ENCODE measurements around the gene DDX11.
"Not testable (repeated sequence)": the region's sequence is repeated elsewhere in the genome, so short reads cannot be mapped to it uniquely, and the experiment has no call there.

Gene DDX11

DNA sequence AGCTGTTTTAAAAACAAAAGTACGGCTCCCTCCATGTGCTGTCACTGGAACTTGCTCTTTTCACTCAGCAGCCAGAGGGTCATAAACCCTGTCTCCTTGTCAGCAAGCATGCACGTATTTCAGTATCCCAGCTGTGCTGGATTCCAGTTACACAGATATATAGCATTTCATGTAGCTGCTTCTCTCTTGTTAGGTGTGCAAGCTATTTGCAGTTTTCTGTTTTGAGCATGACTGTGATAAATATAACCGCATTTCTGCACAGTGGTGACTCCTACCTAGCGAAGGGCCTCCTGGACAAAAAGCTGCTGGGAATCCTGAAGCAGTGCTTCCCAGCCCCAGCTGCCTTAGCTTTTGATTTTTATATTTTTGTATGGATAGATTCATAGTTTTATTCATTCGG lies 24.7 kb downstream of the DDX11 start:
- H3K27me3 ChIP-seq (replicated peaks in 2 of 5; ENCODE audit: control insufficient read depth in 4 of 5, insufficient read depth in 5 of 5, low read length in 4 of 5); CTCF ChIA-PET; H3K4me3 ChIP-seq (ENCODE audit: control insufficient read depth in 1 of 7, extremely low read depth in 1 of 7, insufficient read depth in 4 of 7, low read depth in 2 of 7, low read length in 6 of 7); H3K9me3 ChIP-seq (ENCODE audit: control extremely low read depth in 1 of 5, control insufficient read depth in 4 of 5, insufficient read depth in 2 of 5, low read depth in 1 of 5, low read length in 4 of 5); H3K4me1 ChIP-seq (ENCODE audit: control extremely low read depth in 1 of 4, control insufficient read depth in 4 of 4, insufficient read depth in 4 of 4, low read length in 3 of 4); DNase-seq; POLR2A ChIA-PET; H3K27ac ChIP-seq (ENCODE audit: insufficient read depth in 1 of 2, low read depth in 1 of 2, low read length in 2 of 2, poor library complexity in 1 of 2, severe bottlenecking in 2 of 2): not testable (repeated sequence)
- H3K36me3 ChIP-seq (ENCODE audit: control insufficient read depth in 4 of 4, insufficient read depth in 4 of 4, low read length in 3 of 4): peaks cover 0 to 50% (median 15%) of the 10 kb centered on the region in 4 experiments
- 100% methylated on average over 2 of the region's 5 CpGs for WGBS (ENCODE audit: insufficient coverage)

GRCh38 chr12:31098771-31099170 lies 25.1 kb downstream of the DDX11 start:
- H3K27ac ChIP-seq (ENCODE audit: insufficient read depth in 1 of 2, low read depth in 1 of 2, low read length in 2 of 2, poor library complexity in 1 of 2, severe bottlenecking in 2 of 2); DNase-seq; POLR2A ChIA-PET; H3K4me1 ChIP-seq (ENCODE audit: control extremely low read depth in 1 of 4, control insufficient read depth in 4 of 4, insufficient read depth in 4 of 4, low read length in 3 of 4); H3K4me3 ChIP-seq (ENCODE audit: control insufficient read depth in 1 of 7, extremely low read depth in 1 of 7, insufficient read depth in 4 of 7, low read depth in 2 of 7, low read length in 6 of 7); H3K27me3 ChIP-seq (replicated peaks in 2 of 5; ENCODE audit: control insufficient read depth in 4 of 5, insufficient read depth in 5 of 5, low read length in 4 of 5); CTCF ChIA-PET; H3K9me3 ChIP-seq (ENCODE audit: control extremely low read depth in 1 of 5, control insufficient read depth in 4 of 5, insufficient read depth in 2 of 5, low read depth in 1 of 5, low read length in 4 of 5): not testable (repeated sequence)
- WGBS (ENCODE audit: insufficient coverage): 100% methylated on average over 4 of the region's 9 CpGs
- H3K36me3 ChIP-seq (ENCODE audit: control insufficient read depth in 4 of 4, insufficient read depth in 4 of 4, low read length in 3 of 4): peaks cover 0 to 54% (median 15%) of the 10 kb centered on the region in 4 experiments

DNA sequence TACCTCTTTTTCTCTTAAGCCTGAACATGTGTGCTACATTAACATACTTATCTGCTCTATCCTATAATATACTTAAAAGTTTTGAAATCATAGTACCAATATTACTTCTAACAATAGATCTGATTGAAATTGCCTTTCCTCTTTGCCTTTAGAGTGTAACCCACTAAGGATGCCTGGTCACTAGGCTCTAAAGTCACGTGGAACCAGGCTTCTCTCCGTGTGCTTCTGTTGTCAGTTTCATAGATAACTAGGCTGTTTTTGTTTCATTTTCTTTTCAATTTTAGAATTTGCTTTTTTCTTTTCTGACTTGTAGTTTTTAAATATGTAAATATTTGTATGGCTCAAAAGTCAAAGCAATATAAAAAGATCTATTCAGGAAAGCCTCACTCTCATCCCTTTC lies 25.8 kb downstream of the DDX11 start:
- H3K27me3 ChIP-seq (replicated peaks in 2 of 5; ENCODE audit: control insufficient read depth in 4 of 5, insufficient read depth in 5 of 5, low read length in 4 of 5); POLR2A ChIA-PET; DNase-seq; H3K4me1 ChIP-seq (ENCODE audit: control extremely low read depth in 1 of 4, control insufficient read depth in 4 of 4, insufficient read depth in 4 of 4, low read length in 3 of 4); H3K27ac ChIP-seq (ENCODE audit: insufficient read depth in 1 of 2, low read depth in 1 of 2, low read length in 2 of 2, poor library complexity in 1 of 2, severe bottlenecking in 2 of 2); CTCF ChIA-PET; H3K9me3 ChIP-seq (ENCODE audit: control extremely low read depth in 1 of 5, control insufficient read depth in 4 of 5, insufficient read depth in 2 of 5, low read depth in 1 of 5, low read length in 4 of 5); H3K4me3 ChIP-seq (ENCODE audit: control insufficient read depth in 1 of 7, extremely low read depth in 1 of 7, insufficient read depth in 4 of 7, low read depth in 2 of 7, low read length in 6 of 7): not testable (repeated sequence)
- peaks cover 0 to 54% (median 15%) of the 10 kb centered on the region in 4 experiments for H3K36me3 ChIP-seq (ENCODE audit: control insufficient read depth in 4 of 4, insufficient read depth in 4 of 4, low read length in 3 of 4)
- WGBS (ENCODE audit: insufficient coverage): no CpG with 5 or more reads among the region's 2 CpGs

DNA sequence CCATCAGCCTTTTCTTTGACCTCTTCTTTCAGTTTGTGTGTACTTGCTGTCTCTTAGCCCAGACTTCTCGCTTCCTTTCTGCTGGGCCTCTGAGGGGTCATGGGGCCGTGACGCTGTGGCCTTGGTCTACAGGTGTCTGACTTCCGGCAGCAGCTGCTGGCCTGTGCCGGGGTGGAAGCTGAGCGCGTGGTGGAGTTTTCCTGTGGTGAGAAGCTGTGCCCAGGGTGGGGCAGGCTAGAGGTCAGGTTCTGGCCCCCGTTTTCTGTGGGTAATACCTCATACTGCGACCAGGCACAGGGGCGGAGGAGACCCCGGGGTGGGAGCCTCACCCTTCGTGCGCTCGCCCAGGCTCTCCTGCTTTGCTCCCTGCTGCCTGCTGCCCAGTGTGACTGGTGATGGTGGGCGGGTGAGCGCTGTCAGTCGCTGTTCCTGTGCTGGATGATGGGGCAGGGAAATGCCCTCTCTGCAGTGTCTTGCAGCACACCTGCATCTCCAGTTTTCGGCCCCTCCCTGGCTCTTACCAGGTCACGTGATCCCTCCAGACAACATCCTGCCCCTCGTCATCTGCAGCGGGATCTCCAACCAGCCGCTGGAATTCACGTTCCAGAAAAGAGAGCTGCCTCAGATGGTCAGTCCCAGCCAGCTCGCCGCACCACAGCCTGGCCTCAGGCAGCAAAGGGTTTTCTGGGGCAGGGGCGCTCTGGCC lies 27.0 kb downstream of the DDX11 start:
- peaks cover 0 to 53% (median 16%) of the 10 kb centered on the region in 4 experiments for H3K36me3 ChIP-seq (ENCODE audit: control insufficient read depth in 4 of 4, insufficient read depth in 4 of 4, low read length in 3 of 4)
- H3K27ac ChIP-seq (ENCODE audit: insufficient read depth in 1 of 2, low read depth in 1 of 2, low read length in 2 of 2, poor library complexity in 1 of 2, severe bottlenecking in 2 of 2); H3K4me3 ChIP-seq (ENCODE audit: control insufficient read depth in 1 of 7, extremely low read depth in 1 of 7, insufficient read depth in 4 of 7, low read depth in 2 of 7, low read length in 6 of 7); H3K27me3 ChIP-seq (replicated peaks in 2 of 5; ENCODE audit: control insufficient read depth in 4 of 5, insufficient read depth in 5 of 5, low read length in 4 of 5); POLR2A ChIA-PET; DNase-seq; H3K4me1 ChIP-seq (ENCODE audit: control extremely low read depth in 1 of 4, control insufficient read depth in 4 of 4, insufficient read depth in 4 of 4, low read length in 3 of 4); CTCF ChIA-PET; H3K9me3 ChIP-seq (ENCODE audit: control extremely low read depth in 1 of 5, control insufficient read depth in 4 of 5, insufficient read depth in 2 of 5, low read depth in 1 of 5, low read length in 4 of 5): not testable (repeated sequence)
- 98% methylated on average over 13 of the region's 26 CpGs for WGBS (ENCODE audit: insufficient coverage)

GRCh38 chr12:31102125-31102524 lies 28.5 kb downstream of the DDX11 start:
- H3K4me1 ChIP-seq (ENCODE audit: control extremely low read depth in 1 of 4, control insufficient read depth in 4 of 4, insufficient read depth in 4 of 4, low read length in 3 of 4); H3K27ac ChIP-seq (ENCODE audit: insufficient read depth in 1 of 2, low read depth in 1 of 2, low read length in 2 of 2, poor library complexity in 1 of 2, severe bottlenecking in 2 of 2); H3K4me3 ChIP-seq (ENCODE audit: control insufficient read depth in 1 of 7, extremely low read depth in 1 of 7, insufficient read depth in 4 of 7, low read depth in 2 of 7, low read length in 6 of 7); H3K27me3 ChIP-seq (replicated peaks in 2 of 5; ENCODE audit: control insufficient read depth in 4 of 5, insufficient read depth in 5 of 5, low read length in 4 of 5); DNase-seq; H3K9me3 ChIP-seq (ENCODE audit: control extremely low read depth in 1 of 5, control insufficient read depth in 4 of 5, insufficient read depth in 2 of 5, low read depth in 1 of 5, low read length in 4 of 5); CTCF ChIA-PET; POLR2A ChIA-PET: not testable (repeated sequence)
- WGBS (ENCODE audit: insufficient coverage): 97% methylated on average over 7 of the region's 8 CpGs
- peaks cover 0 to 40% (median 5%) of the 10 kb centered on the region in 4 experiments for H3K36me3 ChIP-seq (ENCODE audit: control insufficient read depth in 4 of 4, insufficient read depth in 4 of 4, low read length in 3 of 4)

DNA sequence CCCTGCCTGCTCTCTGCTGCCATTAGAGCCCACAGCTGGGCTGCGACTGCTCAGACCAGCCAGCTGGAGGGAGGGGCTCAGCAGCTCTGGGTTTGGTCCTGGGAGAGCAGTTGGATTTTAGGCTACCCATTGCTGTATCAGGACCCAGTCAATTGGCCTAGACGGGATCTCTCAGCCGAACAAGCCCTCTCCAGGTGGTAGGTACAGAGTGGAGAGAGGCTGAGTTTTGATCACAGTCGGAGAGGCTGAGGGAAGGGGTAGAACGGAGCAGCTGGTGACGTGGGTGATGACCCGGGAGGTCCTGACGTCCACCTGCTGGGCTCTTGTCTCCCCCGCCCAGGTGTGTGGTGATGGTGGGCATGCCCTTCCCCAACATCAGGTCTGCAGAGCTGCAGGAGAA lies 28.9 kb downstream of the DDX11 start:
- CTCF ChIA-PET: not testable (repeated sequence)

GRCh38 chr12:31103561-31103975 lies 29.9 kb downstream of the DDX11 start:
- H3K27ac ChIP-seq (ENCODE audit: insufficient read depth in 1 of 2, low read depth in 1 of 2, low read length in 2 of 2, poor library complexity in 1 of 2, severe bottlenecking in 2 of 2); CTCF ChIA-PET; DNase-seq; H3K4me1 ChIP-seq (ENCODE audit: control extremely low read depth in 1 of 4, control insufficient read depth in 4 of 4, insufficient read depth in 4 of 4, low read length in 3 of 4); H3K4me3 ChIP-seq (ENCODE audit: control insufficient read depth in 1 of 7, extremely low read depth in 1 of 7, insufficient read depth in 4 of 7, low read depth in 2 of 7, low read length in 6 of 7); H3K27me3 ChIP-seq (replicated peaks in 2 of 5; ENCODE audit: control insufficient read depth in 4 of 5, insufficient read depth in 5 of 5, low read length in 4 of 5); H3K9me3 ChIP-seq (ENCODE audit: control extremely low read depth in 1 of 5, control insufficient read depth in 4 of 5, insufficient read depth in 2 of 5, low read depth in 1 of 5, low read length in 4 of 5); POLR2A ChIA-PET: not testable (repeated sequence)
- H3K36me3 ChIP-seq (ENCODE audit: control insufficient read depth in 4 of 4, insufficient read depth in 4 of 4, low read length in 3 of 4): peaks cover 0 to 34% (median 5%) of the 10 kb centered on the region in 4 experiments
- 87% methylated on average over 6 of the region's 16 CpGs for WGBS (ENCODE audit: insufficient coverage)

More for the DNA sequence above, 28.9 kb downstream of the DDX11 start:
- POLR2A ChIA-PET; H3K4me1 ChIP-seq (ENCODE audit: control extremely low read depth in 1 of 4, control insufficient read depth in 4 of 4, insufficient read depth in 4 of 4, low read length in 3 of 4); H3K4me3 ChIP-seq (ENCODE audit: control insufficient read depth in 1 of 7, extremely low read depth in 1 of 7, insufficient read depth in 4 of 7, low read depth in 2 of 7, low read length in 6 of 7); H3K27ac ChIP-seq (ENCODE audit: insufficient read depth in 1 of 2, low read depth in 1 of 2, low read length in 2 of 2, poor library complexity in 1 of 2, severe bottlenecking in 2 of 2); DNase-seq; H3K27me3 ChIP-seq (replicated peaks in 2 of 5; ENCODE audit: control insufficient read depth in 4 of 5, insufficient read depth in 5 of 5, low read length in 4 of 5); H3K9me3 ChIP-seq (ENCODE audit: control extremely low read depth in 1 of 5, control insufficient read depth in 4 of 5, insufficient read depth in 2 of 5, low read depth in 1 of 5, low read length in 4 of 5): not testable (repeated sequence)
- WGBS (ENCODE audit: insufficient coverage): 94% methylated on average over 9 of the region's 9 CpGs
- peaks cover 0 to 39% (median 5%) of the 10 kb centered on the region in 4 experiments for H3K36me3 ChIP-seq (ENCODE audit: control insufficient read depth in 4 of 4, insufficient read depth in 4 of 4, low read length in 3 of 4)
